ENCODE measurements around the gene IL1RAPL2. TPM values are rescaled to one million over a fixed set of nuclear protein-coding genes. Genes with fewer than 3 reads are reported as not detected.

IL1RAPL2 gene
- total and polyA plus RNA-seq, 2 donors (not counting 3 experiments of a cell fraction or from before 2014, with no cell fraction given), result not detected

GRCh38 chrX:104742355-104742754, 176.4 kb downstream of the IL1RAPL2 start:
- Histone ChIP-seq H2AFZ (ENCODE audit: low read depth, low read length) (no peak overlapping the region), H3K27me3 (ENCODE audit: control insufficient read depth in 2 of 2, insufficient read depth in 2 of 2, low read length in 2 of 2) (no peaks in the 10 kb centered on the region), H4K20me1 (replicated peaks; ENCODE audit: control insufficient read depth, extremely low read depth, insufficient read depth, low read length) (no peaks in the 10 kb centered on the region), H3K9me1 (replicated peaks; ENCODE audit: control insufficient read depth, extremely low read depth, insufficient read depth, low read length) (no peaks in the 10 kb centered on the region), H3K79me2 (ENCODE audit: control insufficient read depth, insufficient read depth, low read length) (no peaks in the 10 kb centered on the region), H3K9ac (replicated peaks; ENCODE audit: extremely low read depth, insufficient read depth, low read length) (no peak overlapping the region), H3K4me3 (replicated peaks in 1 of 3; ENCODE audit: insufficient read depth in 1 of 3, low read depth in 1 of 3, low read length in 3 of 3) (no peak overlapping the region), H3K27ac (ENCODE audit: insufficient read depth, low read depth, low read length) (no peak overlapping the region), H3K9me3 (replicated peaks; ENCODE audit: control insufficient read depth, insufficient read depth, low read length) (no peaks in the 10 kb centered on the region), H3K4me2 (ENCODE audit: insufficient read depth, low read length) (no peak overlapping the region), H3K36me3 (ENCODE audit: control insufficient read depth in 2 of 2, extremely low read depth in 1 of 2, insufficient read depth in 2 of 2, low read length in 2 of 2) (no peaks in the 10 kb centered on the region), H3K4me1 (ENCODE audit: control insufficient read depth, extremely low read depth, insufficient read depth, low read length) (no peaks in the 10 kb centered on the region)
- dilution Hi-C loops (cut with MboI; ENCODE audit: extremely low pct_ligation_motif_present, low sequenced_read_pairs), result no loop called here
- DNase-seq (ENCODE audit: low read depth, low spot score) (no peak), FAIRE-seq (no peak)
- POLR2A ChIA-PET, result no interaction called here
- BruUV-seq (replicated peaks), result no TSS peak
- TF ChIP-seq POLR2A (IDR thresholded peaks at IDR 0.05; ENCODE audit: low read depth, low read length) (no peak), MAX (IDR thresholded peaks at IDR 0.05; ENCODE audit: insufficient read depth, insufficient read length) (no peak), GATA2 (IDR thresholded peaks at IDR 0.05; ENCODE audit: insufficient read depth, insufficient read length, low read depth, low read length) (no peak), EZH2 (IDR thresholded peaks at IDR 0.05; ENCODE audit: borderline replicate concordance, low read depth, low read length, severe bottlenecking) (no peak), FOS (IDR thresholded peaks at IDR 0.05; ENCODE audit: borderline replicate concordance, insufficient read depth, low read length) (no peak), MYC (IDR thresholded peaks at IDR 0.05; ENCODE audit: low read depth, low read length) (no peak), POLR2AphosphoS5 (IDR thresholded peaks at IDR 0.05; ENCODE audit: insufficient read depth, low read depth, low read length) (no peak), JUN (IDR thresholded peaks at IDR 0.05; ENCODE audit: borderline replicate concordance, insufficient read depth, insufficient read length, low read depth) (no peak), CTCF (IDR thresholded peaks at IDR 0.05; ENCODE audit: extremely low read depth in 1 of 2, insufficient read depth in 1 of 2, low read depth in 1 of 2, low read length in 2 of 2) (no peak)
- CTCF ChIA-PET, result no interaction called here
- intact Hi-C loops (cut with micrococcal nuclease), result no loop called here
